Germinal center (tissue), 1 donor: ENCODE measurements around the gene MCF2L.

Source experiments
- DNase-seq: peaks from one replicate; pipeline ENCODE4 v3.0.0; 2012; ENCODE audit warnings: mixed read lengths, low spot score

The MCF2L gene

DNA sequence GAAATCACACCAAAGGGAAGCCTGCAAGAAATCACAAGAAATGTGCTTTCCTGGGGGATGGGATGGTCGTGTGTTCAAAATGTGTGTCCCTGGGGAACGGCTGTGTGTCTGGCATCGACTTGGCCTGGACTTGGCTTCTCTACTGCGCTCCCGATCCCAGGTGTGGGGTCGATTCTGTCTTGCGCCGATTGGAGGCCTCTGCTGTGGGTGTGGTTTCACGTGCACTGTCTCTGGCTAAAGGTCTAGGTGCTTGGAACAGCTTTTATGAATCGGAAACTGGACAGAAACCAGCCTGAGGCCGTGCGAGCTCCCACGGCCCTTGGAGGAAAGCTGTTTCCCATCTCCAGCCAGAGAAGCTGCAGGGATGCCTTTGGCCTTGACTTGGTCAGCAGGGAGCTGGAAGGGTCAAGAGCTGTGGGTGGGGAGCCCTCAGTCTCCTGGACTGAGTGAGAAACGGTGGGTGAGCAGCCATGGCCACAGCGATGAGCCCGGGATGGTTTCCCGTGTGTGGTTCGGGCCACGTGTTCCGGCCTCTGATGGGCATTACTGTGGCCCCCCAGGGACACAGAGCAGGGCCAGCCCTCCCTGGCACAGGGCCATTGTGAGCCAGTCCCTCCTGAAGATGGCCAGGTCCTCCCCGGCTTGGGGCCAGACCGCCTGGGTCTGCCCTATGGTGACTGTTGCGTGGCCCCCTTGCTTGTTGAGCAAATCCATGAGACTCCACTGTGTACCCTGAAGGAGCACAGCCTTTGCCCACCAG is 29.7 kb downstream of the MCF2L start:
- DNase-seq, result no peak

DNA sequence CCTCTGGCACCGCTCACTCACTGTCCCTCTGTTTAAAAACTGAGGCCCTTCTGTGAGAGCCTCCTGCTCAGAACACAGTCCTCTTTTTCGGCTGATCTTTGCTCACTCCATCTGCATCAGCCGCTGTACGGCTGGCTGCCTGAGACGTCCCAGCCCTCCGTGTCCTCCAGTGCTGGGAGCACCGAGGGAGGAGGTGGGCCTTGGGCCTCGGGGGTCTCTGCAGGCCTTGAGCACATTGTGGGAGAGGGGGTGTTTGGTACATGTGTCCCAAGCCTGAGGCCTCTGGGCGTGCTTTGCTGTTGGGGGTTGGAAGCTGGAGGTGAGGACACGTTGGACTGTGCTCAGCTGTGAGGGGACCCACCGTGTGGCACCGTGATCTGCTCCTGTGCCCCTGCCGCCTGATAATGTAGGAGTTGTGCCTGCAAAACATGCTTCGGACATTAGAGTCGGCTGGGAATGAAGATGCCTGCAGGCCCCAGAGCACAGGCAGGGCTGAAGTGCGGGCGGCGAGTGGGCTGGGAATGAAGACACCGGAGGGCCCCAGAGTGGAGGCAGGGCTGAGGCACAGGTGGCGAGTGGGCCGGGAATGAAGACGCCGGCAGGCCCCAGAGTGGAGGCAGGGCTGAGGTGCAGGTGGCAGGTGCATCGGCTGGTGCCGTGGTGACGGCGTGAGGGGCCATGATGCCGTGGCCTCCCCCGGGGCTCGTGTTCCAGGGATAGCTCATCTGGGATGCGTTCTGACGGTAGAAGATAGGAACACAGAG is 30.6 kb downstream of the MCF2L start:
- DNase-seq, result no peak

DNA sequence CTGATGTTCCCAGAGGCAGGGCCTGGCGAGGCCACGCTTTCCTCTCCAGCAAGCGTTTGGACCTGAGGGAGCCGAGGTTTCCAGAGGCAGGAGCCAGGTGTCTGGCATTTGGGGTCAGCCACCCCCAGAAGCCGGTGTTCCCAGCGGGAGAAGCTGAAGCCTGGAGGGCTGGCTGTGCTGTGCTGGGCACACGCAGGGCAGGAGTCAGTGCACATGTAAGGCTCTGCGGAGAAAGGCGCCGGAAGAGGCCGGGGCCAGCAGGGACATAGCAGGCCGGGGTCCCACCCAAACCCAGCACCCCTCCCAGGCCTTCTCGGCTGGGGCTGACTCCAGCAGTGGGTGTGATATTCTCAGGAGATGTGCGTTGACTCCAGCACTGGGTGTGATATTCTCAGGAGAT is 31.6 kb downstream of the MCF2L start:
- no peak for DNase-seq

DNA sequence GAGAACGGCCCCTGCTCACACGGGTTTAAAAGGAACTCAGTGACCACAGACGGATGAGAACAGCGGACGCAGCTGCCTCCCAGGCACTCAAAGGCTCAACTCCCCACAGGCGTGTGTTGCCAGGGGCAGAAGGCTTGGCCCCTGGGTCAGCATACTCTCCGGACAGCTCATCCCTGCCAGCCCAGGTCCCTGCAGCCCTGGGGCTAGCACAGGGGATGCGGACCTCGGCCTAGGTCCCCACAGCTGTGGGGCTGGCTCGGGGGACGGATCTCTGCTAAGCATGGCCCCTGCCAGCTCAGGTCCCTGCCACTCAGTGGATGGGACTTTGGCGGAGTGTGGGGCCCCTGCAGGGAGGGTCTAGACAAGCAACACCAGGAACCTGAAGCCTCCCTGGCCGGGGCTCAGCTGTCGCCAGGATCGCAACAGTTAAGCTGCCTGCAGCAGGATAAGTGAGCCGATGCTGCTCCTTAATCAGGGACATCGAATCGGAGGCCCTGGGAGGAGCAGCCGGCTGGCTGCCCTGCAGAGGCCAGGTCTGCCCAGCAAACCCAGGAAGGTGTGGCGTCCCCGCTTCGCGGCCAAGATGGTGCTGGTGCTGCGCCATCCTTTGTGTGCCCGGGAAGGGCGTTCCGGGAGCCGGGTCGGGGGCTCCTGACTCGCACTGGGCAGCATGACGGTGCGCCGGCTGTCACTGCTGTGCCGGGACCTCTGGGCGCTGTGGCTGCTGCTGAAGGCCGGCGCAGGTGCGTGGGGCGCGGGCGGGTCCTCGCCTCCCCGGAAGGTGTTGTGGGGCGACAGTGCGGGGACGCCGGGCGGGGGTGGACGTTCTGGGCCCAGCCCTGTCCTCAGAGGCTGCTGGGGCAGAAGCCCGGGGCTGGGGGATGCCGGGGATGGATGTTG is 32.5 kb downstream of the MCF2L start:
- no peak for DNase-seq

DNA sequence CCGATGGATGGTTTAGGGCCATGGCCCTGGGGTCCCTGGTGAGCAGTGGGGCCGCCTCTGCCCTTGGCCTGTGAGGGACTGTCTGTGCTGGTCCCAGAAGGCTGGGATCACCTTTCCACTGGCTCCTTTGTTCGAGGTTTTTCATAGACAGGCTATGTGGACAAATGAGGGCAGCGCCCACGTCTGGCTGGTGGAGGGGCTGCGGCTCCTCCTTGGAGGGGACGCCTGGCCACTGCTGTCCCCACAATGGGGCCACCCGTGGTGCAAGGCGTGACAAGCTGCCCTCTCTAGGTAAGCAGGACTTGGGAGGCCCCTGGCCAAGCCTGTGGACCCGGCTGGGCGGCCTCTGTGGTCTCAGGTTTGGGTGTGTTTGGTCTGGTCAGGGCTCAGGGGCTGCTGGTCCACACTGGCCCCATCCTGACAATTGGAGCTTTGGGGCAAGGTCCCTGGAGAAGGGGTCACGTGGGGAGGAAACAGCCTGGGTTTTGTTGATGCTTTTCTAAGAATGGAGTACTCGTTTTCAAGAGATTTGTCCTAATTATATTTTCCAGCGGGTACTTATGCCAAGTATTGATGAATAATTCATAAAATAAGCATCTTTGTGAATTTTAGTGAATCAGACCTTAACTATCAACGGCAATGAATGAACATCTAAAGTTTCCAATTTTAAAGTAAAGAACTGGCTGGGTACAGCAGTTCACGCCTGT is 33.3 kb downstream of the MCF2L start:
- DNase-seq, result no peak

DNA sequence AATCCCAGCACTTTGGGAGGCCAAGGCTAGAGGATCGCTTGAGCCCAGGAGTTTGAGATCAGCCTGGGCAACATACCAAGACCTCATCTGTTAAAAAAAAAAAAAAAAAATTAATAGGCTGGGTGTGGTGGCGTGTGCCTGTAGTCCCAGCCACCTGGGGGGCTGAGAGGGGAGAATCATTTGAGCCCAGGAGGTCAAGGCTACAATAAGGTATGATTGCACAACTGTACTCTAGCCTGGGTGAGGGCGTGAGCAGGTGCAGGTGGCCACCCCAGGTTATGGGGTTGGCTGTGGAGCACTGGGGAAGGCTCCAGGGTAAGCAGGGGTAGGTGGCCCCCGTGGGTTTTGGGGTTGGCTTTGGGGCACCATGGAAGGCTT is 33.9 kb downstream of the MCF2L start:
- no peak for DNase-seq

- DNase-seq, result no peak
These were observed 35.1 kb downstream of the MCF2L start for GRCh38 chr13:113004126-113004525.

DNA sequence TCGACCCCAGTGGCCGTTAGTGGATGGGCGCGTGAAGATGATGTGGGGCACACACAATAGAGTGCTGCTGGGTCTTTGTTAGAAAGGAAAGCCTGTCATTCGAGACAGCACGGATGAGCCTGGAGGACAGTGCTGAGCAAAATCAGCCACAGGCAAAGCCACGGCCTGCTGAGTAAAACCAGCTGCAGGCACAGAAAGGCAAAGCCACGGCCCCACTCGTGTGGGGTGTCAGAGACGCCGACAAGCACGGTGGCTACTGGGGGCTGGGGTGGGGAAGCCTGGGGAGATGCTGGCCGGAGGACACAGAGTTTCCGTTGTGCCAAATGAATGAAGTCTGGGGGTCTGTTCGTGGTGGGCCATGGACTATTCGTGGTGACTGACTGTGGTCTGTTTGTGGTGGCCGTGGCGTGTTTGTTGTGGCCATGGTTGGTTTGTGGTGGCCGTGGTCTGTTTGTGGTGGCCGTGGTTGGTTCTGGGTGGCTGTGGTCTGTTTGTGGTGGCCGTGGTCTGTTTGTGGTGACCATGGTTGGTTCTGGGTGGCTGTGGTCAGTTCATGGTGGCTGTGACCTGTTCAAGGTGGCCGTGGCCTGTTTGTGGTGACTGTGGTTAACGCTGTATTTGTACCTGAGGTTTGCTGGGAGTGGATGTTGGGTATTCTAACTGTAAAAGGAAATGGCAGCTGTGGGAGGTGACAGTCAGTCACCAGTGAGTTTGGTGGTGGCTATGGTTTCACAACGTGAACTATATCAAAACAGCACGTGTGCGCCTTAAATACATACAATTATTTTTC is 36.3 kb downstream of the MCF2L start:
- no peak for DNase-seq

DNA sequence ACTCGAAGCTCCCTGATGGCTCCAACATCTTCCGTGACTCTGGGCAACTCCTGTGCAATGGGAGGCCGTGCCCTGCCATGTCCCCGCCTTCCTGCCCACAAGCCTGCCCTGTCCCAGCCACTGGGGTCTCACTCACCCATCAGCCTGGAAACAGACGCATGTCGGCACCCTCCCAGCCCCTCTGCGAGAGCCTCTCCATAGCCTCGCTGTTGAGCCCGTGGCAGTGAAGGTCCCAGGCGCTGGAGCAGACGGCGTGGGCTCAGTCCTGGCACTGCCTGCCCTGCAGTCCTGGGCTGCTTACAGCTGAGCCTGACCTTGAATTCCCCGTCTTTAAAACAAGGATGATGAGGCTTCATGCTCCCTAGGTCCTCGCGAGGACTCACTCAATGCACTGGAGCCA is 37.0 kb downstream of the MCF2L start:
- DNase-seq, result no peak

- DNase-seq, result no peak
These were observed 37.6 kb downstream of the MCF2L start for GRCh38 chr13:113006660-113007059.

GRCh38 chr13:113008851-113009250 is 39.8 kb downstream of the MCF2L start:
- no peak for DNase-seq

DNA sequence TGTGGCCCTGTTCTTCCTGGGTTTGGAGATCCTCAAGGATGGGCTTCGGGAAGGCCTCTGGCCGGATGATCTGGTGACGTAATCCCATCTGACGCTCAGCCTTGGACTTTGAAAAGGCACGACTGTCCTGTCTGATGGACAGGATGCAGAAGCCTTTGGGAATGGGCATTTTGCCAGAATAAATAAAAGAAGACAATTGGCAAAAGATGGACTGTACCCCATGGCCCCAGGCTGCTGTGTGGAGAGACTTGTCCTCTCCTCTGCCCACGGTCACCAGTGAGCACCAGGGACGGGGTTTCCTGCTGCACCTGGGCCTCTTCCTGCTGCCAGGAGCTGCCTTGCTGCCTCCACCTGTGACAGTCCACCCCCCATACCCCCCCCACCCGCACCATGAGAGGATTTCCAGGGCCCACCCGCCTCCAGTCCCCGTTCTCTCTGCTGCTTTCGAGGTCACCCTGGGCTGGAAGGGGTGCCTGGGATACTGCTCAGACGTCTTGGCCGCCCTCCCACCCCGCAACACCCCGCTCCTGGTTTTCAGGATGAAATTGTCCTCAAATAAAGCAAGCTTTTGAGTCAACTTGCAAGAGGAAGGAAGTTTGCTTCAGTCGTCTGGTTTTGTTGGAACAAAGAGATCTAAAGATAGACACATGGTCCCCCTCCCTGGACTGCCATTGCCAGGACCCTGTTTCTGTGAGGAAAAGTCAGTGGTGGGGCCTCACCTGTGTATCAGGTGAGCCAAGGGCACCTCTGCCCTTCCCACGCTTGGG is 40.9 kb downstream of the MCF2L start:
- no peak for DNase-seq

GRCh38 chr13:113010510-113010865 is 41.5 kb downstream of the MCF2L start:
- DNase-seq, result no peak

- DNase-seq, result no peak
These were observed 44.3 kb downstream of the MCF2L start for GRCh38 chr13:113013303-113013702.

DNA sequence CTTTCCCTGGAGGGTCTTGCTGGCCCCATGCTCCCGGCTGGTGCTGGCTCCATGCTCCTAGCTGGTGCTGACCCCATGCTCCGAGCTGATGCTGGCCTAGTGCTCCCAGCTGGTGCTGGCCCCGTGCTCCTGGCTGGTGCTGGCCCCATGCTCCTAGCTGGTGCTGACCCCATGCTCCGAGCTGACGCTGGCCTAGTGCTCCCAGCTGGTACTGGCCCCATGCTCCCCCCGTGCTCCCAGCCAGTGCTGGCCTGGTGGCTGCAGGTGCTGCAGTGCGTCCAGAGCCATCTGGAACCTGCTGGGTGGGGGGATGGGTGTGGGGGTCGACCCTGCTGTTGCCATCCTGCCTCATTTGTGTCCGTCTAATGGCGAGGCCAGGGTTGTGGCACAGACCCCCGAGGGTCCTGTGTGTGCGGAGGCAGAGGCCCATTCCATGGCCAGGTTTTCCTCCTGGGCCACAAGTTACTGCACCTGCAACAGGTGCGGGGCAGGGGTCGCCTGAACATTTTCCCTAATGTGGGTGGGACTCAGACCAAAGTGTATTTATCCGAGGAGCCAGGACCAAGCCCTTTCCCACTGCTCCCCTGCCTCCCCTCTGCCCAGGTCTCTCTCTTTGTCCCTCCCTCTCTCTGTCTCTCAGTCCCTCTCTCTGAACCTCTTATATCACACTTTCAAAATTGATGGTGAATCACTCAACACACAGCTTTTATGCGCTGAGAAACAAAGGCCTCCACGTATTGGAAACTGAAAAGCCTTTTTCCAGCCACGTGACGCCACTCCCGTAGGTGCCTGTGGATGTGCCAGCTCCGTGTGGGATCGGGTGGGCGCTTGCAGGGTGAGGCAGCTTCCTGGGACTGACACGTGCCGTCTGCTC is 45.1 kb downstream of the MCF2L start:
- DNase-seq, result no peak

DNA sequence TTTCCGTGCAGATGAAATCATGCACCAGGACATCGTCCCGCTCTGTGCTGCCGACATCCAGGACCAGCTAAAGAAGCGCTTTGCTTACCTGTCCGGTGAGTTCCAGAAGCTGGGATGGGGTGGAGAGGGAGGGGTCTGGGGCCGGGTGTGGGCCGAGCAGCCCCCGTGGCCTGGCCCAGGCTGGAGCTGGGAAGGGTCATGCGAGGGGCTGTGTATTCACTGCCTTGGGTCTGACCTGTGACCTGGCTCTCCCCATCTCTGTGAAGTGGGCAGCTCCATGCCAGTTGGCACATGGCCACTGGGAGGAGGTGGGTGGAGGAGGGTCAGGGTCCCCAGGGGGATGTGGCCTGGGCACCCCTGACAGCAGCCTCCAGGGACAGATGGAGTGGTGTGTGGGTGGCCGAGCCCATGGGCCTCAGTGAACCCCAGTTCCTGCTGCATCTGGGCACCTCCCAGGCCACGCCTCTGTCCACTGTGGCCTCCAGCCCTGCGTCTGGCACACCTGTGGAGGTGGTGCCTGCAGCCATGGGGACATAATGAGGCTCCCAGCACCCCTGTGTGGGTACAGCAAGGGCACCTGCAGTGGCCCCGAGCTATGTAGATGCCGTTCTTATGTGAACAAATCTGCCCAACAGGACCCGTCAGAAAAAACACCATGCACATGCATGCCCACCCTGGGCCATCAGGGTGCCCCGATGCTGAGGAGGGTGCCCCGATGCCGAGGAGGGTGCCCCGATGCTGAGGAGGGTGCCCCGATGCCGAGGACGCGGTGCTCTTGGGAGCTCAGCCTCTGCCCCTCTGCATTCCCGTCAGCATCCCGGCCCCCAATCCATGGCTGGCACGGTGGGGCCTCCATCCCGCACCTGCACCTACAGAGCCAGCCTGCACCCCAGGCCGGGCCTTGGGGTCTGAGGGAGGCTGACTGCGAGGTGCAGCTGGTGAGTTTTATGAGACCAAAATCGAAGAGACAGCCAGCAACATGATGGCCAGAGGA is 46.0 kb downstream of the MCF2L start:
- no peak for DNase-seq

DNA sequence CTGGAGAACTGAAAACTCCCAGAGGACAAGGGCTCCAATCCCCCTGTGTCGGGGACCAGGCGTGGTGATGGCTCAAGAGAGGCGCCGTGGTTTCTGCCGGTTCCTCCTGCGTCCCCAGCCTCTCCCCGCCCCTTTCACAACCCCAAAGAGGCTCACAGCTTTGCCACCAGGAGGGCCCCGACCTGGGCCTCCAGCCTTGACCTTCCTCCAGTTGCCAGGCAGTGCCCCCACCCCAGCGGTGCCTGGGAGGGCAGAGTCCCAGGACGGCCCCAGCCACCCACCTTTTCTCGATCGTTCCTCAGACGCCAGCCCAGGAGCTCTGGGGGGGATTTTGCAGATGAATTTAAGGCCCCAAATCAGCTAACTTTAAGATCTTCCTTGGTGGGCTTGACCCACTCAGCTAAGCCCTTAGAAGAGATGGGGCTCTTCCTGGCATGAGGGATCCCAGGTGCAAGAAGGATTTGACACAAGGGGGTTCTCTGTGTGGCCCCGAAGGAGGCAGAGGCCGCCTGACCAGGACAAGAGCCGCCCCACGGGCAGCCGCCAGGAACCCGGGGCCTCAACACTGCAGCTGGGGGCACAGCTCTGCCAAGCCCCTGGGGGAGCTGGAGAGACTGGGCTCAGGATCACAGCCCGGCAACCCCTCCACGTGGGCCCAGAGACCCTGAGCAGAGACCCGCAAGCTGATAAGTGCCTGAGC is 47.0 kb downstream of the MCF2L start:
- no peak for DNase-seq
